ENCODE data around the gene TMEM109.

TMEM109 gene

GRCh38 chr11:60972182-60973030, 58.4 kb downstream of the TMEM109 start:
- DNase-seq: no peak
